DMS 273 (cell line): ENCODE data around the gene CUX1.
"Not testable (repeated sequence)": the region's sequence is repeated elsewhere in the genome, so short reads cannot be mapped to it uniquely, and the experiment has no call there.

Experiments used
- DNase-seq: peaks from one replicate; lab custom pipeline; 2025; ENCODE audit not compliant: unreplicated experiment; lab: John Stamatoyannopoulos, UW

CUX1 gene

GRCh38 chr7:101853684-101854083 is 36.3 kb downstream of the CUX1 start:
- no peak for DNase-seq

GRCh38 chr7:101854084-101854865 is 36.8 kb downstream of the CUX1 start:
- no peak for DNase-seq

GRCh38 chr7:101856473-101857357 is 39.3 kb downstream of the CUX1 start:
- no peak for DNase-seq

- no peak for DNase-seq
These were observed 40.0 kb downstream of the CUX1 start for GRCh38 chr7:101857358-101857811.

- no peak for DNase-seq
These were observed 41.3 kb downstream of the CUX1 start for GRCh38 chr7:101858437-101859385.

- no peak for DNase-seq
These were observed 42.1 kb downstream of the CUX1 start for GRCh38 chr7:101859411-101860106.

GRCh38 chr7:101860316-101861217 is 43.1 kb downstream of the CUX1 start:
- no peak for DNase-seq

GRCh38 chr7:101861218-101861775 is 43.9 kb downstream of the CUX1 start:
- no peak for DNase-seq

GRCh38 chr7:101862280-101863220 is 45.1 kb downstream of the CUX1 start:
- peak; percentile 77 for DNase-seq

- DNase-seq, result no peak
These were observed 46.2 kb downstream of the CUX1 start for GRCh38 chr7:101863598-101863997.

- DNase-seq, result no peak
These were observed 46.6 kb downstream of the CUX1 start for GRCh38 chr7:101864039-101864438.

GRCh38 chr7:101865031-101865430 is 47.6 kb downstream of the CUX1 start:
- DNase-seq, result no peak

- DNase-seq, result no peak
These were observed 48.0 kb downstream of the CUX1 start for GRCh38 chr7:101865455-101865854.

- no peak for DNase-seq
These were observed 48.9 kb downstream of the CUX1 start for GRCh38 chr7:101866328-101866727.

- DNase-seq, result no peak
These were observed 49.8 kb downstream of the CUX1 start for GRCh38 chr7:101867265-101867664.

- DNase-seq, result not testable (repeated sequence)
These were observed 50.3 kb downstream of the CUX1 start for GRCh38 chr7:101867681-101868080.

- no peak for DNase-seq
These were observed 50.9 kb downstream of the CUX1 start for GRCh38 chr7:101868191-101868950.
